Colonic mucosa (tissue), 4 donors: Measurements from ENCODE around the gene GRIK4. TPM values are rescaled to one million over a fixed set of nuclear protein-coding genes. Genes with fewer than 3 reads are reported as not detected.

Experiments used
- DNase-seq: peaks from one replicate; pipeline ENCODE4 v3.0.0-alpha.2; 2020
- H3K27ac ChIP-seq: fragments of 200-600 bp; one replicate; pipeline ENCODE4 v1.8.0; 2021
- H3K27me3 ChIP-seq: fragments of 200-600 bp; one replicate; pipeline ENCODE4 v1.8.0; 2021
- H3K36me3 ChIP-seq: fragments of 200-600 bp; one replicate; pipeline ENCODE4 v1.8.0; 2021
- H3K4me1 ChIP-seq: fragments of 200-600 bp; one replicate; pipeline ENCODE4 v1.8.0; 2021; ENCODE audit warnings: mild to moderate bottlenecking
- H3K4me3 ChIP-seq: fragments of 200-600 bp; one replicate; pipeline ENCODE4 v1.8.0; 2021
- H3K9ac ChIP-seq, 2 donors: one replicate each; pipeline ENCODE4 v1.7.0; 2013; ENCODE audit warnings: control low read depth in 2 of 2, low read depth in 2 of 2, low read length in 2 of 2
- H3K9me3 ChIP-seq: fragments of 200-600 bp; one replicate; pipeline ENCODE4 v1.8.0; 2021
- intact Hi-C: fragments of 100-400 bp; cut with DNase I; formaldehyde crosslinking; loops from one replicate; pipeline ENCODE4 v1.14.1; 2022
- total RNA-seq, 2 donors: library from RNA; stranded (reverse); fragmentation: NEBNext Ultra II Directional in 1 of 2; extraction: Animal tissue kit (Norgen Biotek cat#: 25700) in 1 of 2; gene quantifications; one replicate each; pipeline ENCODE4 v1.2.1, GENCODE V29; 2021
- TF ChIP-seq, protein P1 (sequence below): fragments of 200-600 bp; IDR thresholded peaks from one replicate; pipeline ENCODE4 v1.8.0; 2022; ENCODE audit warnings: antibody characterized with exemption, mild to moderate bottlenecking
- donor health status: healthy.
- donor health status: DM: no; HTN: no; CAD: no.
- donor health status: DM: no; HTN: no; CAD: no.

GRIK4 gene
- total RNA-seq, 2 donors from 2014 or later = 0.10 to 0.21 TPM

- Histone ChIP-seq H3K9ac (no peak overlapping the region), H3K36me3 (no peaks in the 10 kb centered on the region), H3K4me3 (no peak overlapping the region), H3K27me3 (no peaks in the 10 kb centered on the region), H3K9me3 (no peaks in the 10 kb centered on the region), H3K4me1 (no peaks in the 10 kb centered on the region), H3K27ac (no peak overlapping the region)
- DNase-seq = no peak
- intact Hi-C loops = no loop called here
- TF ChIP-seq, protein P1, sequence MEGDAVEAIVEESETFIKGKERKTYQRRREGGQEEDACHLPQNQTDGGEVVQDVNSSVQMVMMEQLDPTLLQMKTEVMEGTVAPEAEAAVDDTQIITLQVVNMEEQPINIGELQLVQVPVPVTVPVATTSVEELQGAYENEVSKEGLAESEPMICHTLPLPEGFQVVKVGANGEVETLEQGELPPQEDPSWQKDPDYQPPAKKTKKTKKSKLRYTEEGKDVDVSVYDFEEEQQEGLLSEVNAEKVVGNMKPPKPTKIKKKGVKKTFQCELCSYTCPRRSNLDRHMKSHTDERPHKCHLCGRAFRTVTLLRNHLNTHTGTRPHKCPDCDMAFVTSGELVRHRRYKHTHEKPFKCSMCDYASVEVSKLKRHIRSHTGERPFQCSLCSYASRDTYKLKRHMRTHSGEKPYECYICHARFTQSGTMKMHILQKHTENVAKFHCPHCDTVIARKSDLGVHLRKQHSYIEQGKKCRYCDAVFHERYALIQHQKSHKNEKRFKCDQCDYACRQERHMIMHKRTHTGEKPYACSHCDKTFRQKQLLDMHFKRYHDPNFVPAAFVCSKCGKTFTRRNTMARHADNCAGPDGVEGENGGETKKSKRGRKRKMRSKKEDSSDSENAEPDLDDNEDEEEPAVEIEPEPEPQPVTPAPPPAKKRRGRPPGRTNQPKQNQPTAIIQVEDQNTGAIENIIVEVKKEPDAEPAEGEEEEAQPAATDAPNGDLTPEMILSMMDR = no peak
These were observed 305.2 kb downstream of the GRIK4 start for GRCh38 chr11:120816711-120817110.

DNA sequence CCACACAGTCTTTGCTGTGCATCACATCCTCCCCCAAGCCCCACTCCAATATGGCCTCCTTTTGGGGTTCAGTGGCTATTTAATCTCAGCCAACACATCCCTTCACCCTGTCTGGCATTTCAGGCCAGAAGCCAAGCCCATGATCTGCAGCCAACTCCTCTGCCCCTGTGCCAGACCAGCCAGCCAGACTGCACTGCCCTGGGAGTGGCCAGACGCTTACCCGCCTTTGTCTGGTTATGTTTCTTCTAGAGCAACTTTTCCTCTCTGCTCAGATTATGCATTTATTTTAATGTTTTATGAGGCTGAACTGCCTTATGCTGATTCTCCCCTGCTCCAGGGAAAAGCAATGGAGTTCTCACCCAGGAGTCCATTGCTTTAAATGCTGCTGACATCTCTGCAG, 305.6 kb downstream of the GRIK4 start:
- Histone ChIP-seq H3K4me1 (no peaks in the 10 kb centered on the region), H3K9me3 (no peaks in the 10 kb centered on the region), H3K4me3 (no peak overlapping the region), H3K36me3 (no peaks in the 10 kb centered on the region), H3K9ac (no peak overlapping the region), H3K27me3 (no peaks in the 10 kb centered on the region), H3K27ac (no peak overlapping the region)
- no peak for DNase-seq
- TF ChIP-seq, protein P1 = no peak
- intact Hi-C loops = no loop called here

DNA sequence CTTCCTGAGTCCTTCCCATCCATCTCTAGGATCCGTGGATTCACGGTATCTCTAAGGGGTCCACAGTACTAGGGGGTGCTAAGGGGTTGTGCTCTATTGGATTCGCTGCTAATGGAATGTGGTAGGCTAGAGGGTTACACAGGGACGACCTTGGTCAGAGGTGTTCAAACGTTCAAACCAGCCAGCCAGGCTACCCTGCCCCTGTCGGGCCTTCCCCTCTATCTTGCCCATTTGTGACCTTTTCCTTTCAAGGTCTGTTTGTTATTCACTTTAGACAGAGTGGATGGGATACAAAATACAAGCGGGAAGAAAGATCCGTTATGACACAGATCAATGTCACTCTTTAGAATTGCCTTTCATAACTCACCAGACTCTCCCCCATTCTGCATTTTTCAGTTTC, 306.5 kb downstream of the GRIK4 start:
- Histone ChIP-seq H3K4me3 (no peak overlapping the region), H3K36me3 (no peaks in the 10 kb centered on the region), H3K4me1 (no peaks in the 10 kb centered on the region), H3K27ac (no peak overlapping the region), H3K9ac (no peak overlapping the region), H3K9me3 (no peaks in the 10 kb centered on the region), H3K27me3 (no peaks in the 10 kb centered on the region)
- no peak for DNase-seq
- TF ChIP-seq, protein P1 = no peak
- intact Hi-C loops = no loop called here

- DNase-seq = no peak
- Histone ChIP-seq H3K36me3 (no peaks in the 10 kb centered on the region), H3K27me3 (no peaks in the 10 kb centered on the region), H3K9ac (no peak overlapping the region), H3K4me1 (no peaks in the 10 kb centered on the region), H3K27ac (no peak overlapping the region), H3K9me3 (no peaks in the 10 kb centered on the region), H3K4me3 (no peak overlapping the region)
- intact Hi-C loops = no loop called here
- TF ChIP-seq, protein P1 = no peak
These were observed 307.5 kb downstream of the GRIK4 start for GRCh38 chr11:120819003-120819402.

DNA sequence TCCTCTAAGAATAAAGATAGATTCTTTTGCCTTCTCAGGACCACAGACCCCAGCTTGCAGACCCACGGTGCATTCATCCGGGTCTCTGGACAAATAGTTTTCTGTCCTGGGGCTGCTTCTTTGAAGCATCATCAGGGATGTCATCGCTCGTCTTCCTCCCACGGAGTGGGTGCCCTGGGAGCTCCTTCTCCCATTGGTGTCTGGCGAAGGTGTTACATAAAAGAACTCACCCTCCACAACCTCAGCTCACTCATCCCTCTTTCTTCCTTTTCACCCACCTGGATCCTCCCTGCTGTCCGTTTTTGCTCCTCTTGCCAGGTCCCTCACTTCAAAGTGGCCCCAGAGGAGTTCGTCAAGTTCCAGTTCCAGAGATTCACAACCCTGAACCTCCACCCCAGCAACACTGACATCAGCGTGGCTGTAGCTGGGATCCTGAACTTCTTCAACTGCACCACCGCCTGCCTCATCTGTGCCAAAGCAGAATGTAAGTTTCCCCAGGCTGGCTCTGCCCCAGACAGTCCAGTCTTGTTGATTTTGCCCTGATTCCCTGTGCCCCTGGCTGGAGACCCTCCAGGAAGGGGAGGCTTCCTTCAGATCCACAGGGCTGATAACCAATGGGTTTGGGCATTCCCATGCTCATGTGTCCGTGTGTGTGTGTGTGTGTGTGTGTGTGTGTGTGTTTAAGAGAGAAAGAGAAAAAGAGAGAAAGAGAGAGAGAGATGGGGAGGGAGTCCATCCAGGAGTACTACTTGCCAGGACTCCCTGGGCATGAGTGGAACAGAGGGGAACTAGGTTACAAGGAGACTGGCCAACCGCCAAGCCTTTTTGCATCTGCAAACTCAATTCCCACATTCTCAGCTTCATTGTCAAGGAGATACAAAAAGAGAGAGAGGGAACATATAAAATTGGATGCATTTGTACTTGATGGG, 308.2 kb downstream of the GRIK4 start:
- no peak overlapping the region for H3K4me3 ChIP-seq
- no peak overlapping the region for H3K27ac ChIP-seq
- DNase-seq = no peak
- no peaks in the 10 kb centered on the region for H3K27me3 ChIP-seq
- H3K36me3 ChIP-seq = no peaks in the 10 kb centered on the region
- no peak overlapping the region for H3K9ac ChIP-seq
- H3K4me1 ChIP-seq = no peaks in the 10 kb centered on the region
- TF ChIP-seq, protein P1 = no peak
- H3K9me3 ChIP-seq = no peaks in the 10 kb centered on the region
- intact Hi-C loops = no loop called here
